Nephron (organoid): ENCODE data around the gene ANKS4B.
"Not testable (repeated sequence)": the region's sequence is repeated elsewhere in the genome, so short reads cannot be mapped to it uniquely, and the experiment has no call there.

ENCODE experiments used
- H3K27ac Mint-ChIP-seq, 3 experiments: 2 replicates each; pipeline ENCODE4 v1.8.0; 2020; ENCODE audit warnings: mixed read lengths in 3 of 3, mild to moderate bottlenecking in 2 of 3, moderate library complexity in 1 of 3
- H3K27me3 Mint-ChIP-seq: 2 replicates; pipeline ENCODE4 v1.8.0; 2021; ENCODE audit warnings: low read depth, mild to moderate bottlenecking, moderate library complexity, mixed read lengths
- H3K36me3 Mint-ChIP-seq: 2 replicates; pipeline ENCODE4 v1.8.0; 2020; ENCODE audit warnings: low read depth, mixed read lengths
- H3K4me1 Mint-ChIP-seq: 2 replicates; pipeline ENCODE4 v1.8.0; 2020; ENCODE audit warnings: mixed read lengths
- H3K4me3 Mint-ChIP-seq, 3 experiments: 2 replicates each; pipeline ENCODE4 v1.8.0; 2020; ENCODE audit warnings: mild to moderate bottlenecking in 3 of 3, mixed read lengths in 3 of 3, moderate library complexity in 2 of 3
- H3K9me3 Mint-ChIP-seq: 2 replicates; pipeline ENCODE4 v1.8.0; 2020; ENCODE audit warnings: mixed read lengths
- CTCF ChIP-seq, 3 experiments: fragments of 200-600 bp; sonication (generic); IDR thresholded peaks; one replicate each; pipeline ENCODE4 v1.5.0; 2021; ENCODE audit warnings: antibody characterized with exemption in 3 of 3; ENCODE audit not compliant: unreplicated experiment in 3 of 3

The ANKS4B gene

GRCh38 chr16:21190013-21190412 is 43.5 kb upstream of the ANKS4B start:
- TF ChIP-seq CTCF (IDR thresholded peaks at IDR 0.05; ENCODE audit: unreplicated experiment in 3 of 3), result no peak
- peaks cover 31% of the 10 kb centered on the region for H3K27me3 Mint-ChIP-seq
- no peak overlapping the region for H3K4me3 Mint-ChIP-seq
- no peaks in the 10 kb centered on the region for H3K36me3 Mint-ChIP-seq
- no peaks in the 10 kb centered on the region for H3K4me1 Mint-ChIP-seq
- H3K9me3 Mint-ChIP-seq, result peaks cover 2% of the 10 kb centered on the region
- H3K27ac Mint-ChIP-seq, result no peak overlapping the region

GRCh38 chr16:21190599-21190998 is 42.9 kb upstream of the ANKS4B start:
- TF ChIP-seq CTCF (IDR thresholded peaks at IDR 0.05; ENCODE audit: unreplicated experiment in 3 of 3), result no peak
- Mint-ChIP-seq H3K4me1 (no peaks in the 10 kb centered on the region), H3K27me3 (peaks cover 31% of the 10 kb centered on the region), H3K27ac (no peak overlapping the region), H3K36me3 (no peaks in the 10 kb centered on the region), H3K9me3 (peaks cover 2% of the 10 kb centered on the region), H3K4me3 (no peak overlapping the region)

- Mint-ChIP-seq H3K4me3 (no peak overlapping the region), H3K27ac (no peak overlapping the region), H3K4me1 (no peaks in the 10 kb centered on the region), H3K27me3 (peaks cover 30% of the 10 kb centered on the region), H3K9me3 (peaks cover 2% of the 10 kb centered on the region), H3K36me3 (no peaks in the 10 kb centered on the region)
- no peak for TF ChIP-seq CTCF (IDR thresholded peaks at IDR 0.05; ENCODE audit: unreplicated experiment in 3 of 3)
Observed at GRCh38 chr16:21192991-21193390, 40.5 kb upstream of the ANKS4B start.

GRCh38 chr16:21194771-21195301 is 38.7 kb upstream of the ANKS4B start:
- peaks cover 28% of the 10 kb centered on the region for H3K27me3 Mint-ChIP-seq
- H3K36me3 Mint-ChIP-seq, result no peaks in the 10 kb centered on the region

GRCh38 chr16:21195330-21195729 is 38.2 kb upstream of the ANKS4B start:
- H3K27ac Mint-ChIP-seq, H3K4me3 Mint-ChIP-seq, H3K4me1 Mint-ChIP-seq, H3K36me3 Mint-ChIP-seq, H3K9me3 Mint-ChIP-seq: not testable (repeated sequence)
- peaks cover 24% of the 10 kb centered on the region for H3K27me3 Mint-ChIP-seq

More at GRCh38 chr16:21194771-21195301, 38.7 kb upstream of the ANKS4B start:
- Mint-ChIP-seq H3K4me1 (no peaks in the 10 kb centered on the region), H3K4me3 (no peak overlapping the region), H3K9me3 (peaks cover 2% of the 10 kb centered on the region), H3K27ac (no peak overlapping the region)
- no peak for TF ChIP-seq CTCF (IDR thresholded peaks at IDR 0.05; ENCODE audit: unreplicated experiment in 3 of 3)

- TF ChIP-seq CTCF (IDR thresholded peaks at IDR 0.05; ENCODE audit: unreplicated experiment in 3 of 3), result no peak
- no peak overlapping the region for H3K4me3 Mint-ChIP-seq
- no peak overlapping the region for H3K27ac Mint-ChIP-seq
- H3K9me3 Mint-ChIP-seq, result no peaks in the 10 kb centered on the region
- no peaks in the 10 kb centered on the region for H3K36me3 Mint-ChIP-seq
- peaks cover 23% of the 10 kb centered on the region for H3K27me3 Mint-ChIP-seq
- no peaks in the 10 kb centered on the region for H3K4me1 Mint-ChIP-seq
Observed at GRCh38 chr16:21197112-21197511, 36.4 kb upstream of the ANKS4B start.
